Measurements from ENCODE around the gene PIGK.

GRCh38 chr1:77076759-77077158 is 142.5 kb downstream of the PIGK start:
- TF ChIP-seq ZFX (IDR thresholded peaks at IDR 0.05) (no peak), CTCF (IDR thresholded peaks at IDR 0.05 in 2 of 3, conservative IDR thresholded peaks at IDR 0.05 in 1 of 3; ENCODE audit: borderline replicate concordance in 1 of 3, insufficient read depth in 1 of 3, low read depth in 2 of 3, low read length in 2 of 3) (no peak), POLR2A (IDR thresholded peaks at IDR 0.05; ENCODE audit: borderline replicate concordance, extremely low read depth, insufficient read depth, insufficient read length) (no peak), YY1 (IDR thresholded peaks at IDR 0.05; ENCODE audit: extremely low read depth, insufficient replicate concordance, low read depth, low read length) (no peak), EZH2 (IDR thresholded peaks at IDR 0.05) (no peak), MAX (IDR thresholded peaks at IDR 0.05) (no peak), POLR2AphosphoS5 (IDR thresholded peaks at IDR 0.05; ENCODE audit: low read depth, low read length) (no peak), ATF3 (IDR thresholded peaks at IDR 0.05) (no peak), RAD21 (IDR thresholded peaks at IDR 0.05; ENCODE audit: low read depth) (no peak), EGR1 (IDR thresholded peaks at IDR 0.05; ENCODE audit: low read depth) (no peak), EZH2phosphoT487 (IDR thresholded peaks at IDR 0.05; ENCODE audit: borderline replicate concordance) (no peak), TCF7L2 (IDR thresholded peaks at IDR 0.05; ENCODE audit: borderline replicate concordance, extremely low read depth, insufficient read depth, insufficient read length) (no peak)

All from HCT116 (cell line).